HG02973 (cell line): ENCODE data around the gene PSD2.

Experiments
- ATAC-seq: cut with Tn5 transposase; IDR thresholded peaks from one replicate; pipeline ENCODE4 v1.9.1; 2021; ENCODE audit warnings: moderate library complexity; ENCODE audit not compliant: unreplicated experiment

The PSD2 gene

DNA sequence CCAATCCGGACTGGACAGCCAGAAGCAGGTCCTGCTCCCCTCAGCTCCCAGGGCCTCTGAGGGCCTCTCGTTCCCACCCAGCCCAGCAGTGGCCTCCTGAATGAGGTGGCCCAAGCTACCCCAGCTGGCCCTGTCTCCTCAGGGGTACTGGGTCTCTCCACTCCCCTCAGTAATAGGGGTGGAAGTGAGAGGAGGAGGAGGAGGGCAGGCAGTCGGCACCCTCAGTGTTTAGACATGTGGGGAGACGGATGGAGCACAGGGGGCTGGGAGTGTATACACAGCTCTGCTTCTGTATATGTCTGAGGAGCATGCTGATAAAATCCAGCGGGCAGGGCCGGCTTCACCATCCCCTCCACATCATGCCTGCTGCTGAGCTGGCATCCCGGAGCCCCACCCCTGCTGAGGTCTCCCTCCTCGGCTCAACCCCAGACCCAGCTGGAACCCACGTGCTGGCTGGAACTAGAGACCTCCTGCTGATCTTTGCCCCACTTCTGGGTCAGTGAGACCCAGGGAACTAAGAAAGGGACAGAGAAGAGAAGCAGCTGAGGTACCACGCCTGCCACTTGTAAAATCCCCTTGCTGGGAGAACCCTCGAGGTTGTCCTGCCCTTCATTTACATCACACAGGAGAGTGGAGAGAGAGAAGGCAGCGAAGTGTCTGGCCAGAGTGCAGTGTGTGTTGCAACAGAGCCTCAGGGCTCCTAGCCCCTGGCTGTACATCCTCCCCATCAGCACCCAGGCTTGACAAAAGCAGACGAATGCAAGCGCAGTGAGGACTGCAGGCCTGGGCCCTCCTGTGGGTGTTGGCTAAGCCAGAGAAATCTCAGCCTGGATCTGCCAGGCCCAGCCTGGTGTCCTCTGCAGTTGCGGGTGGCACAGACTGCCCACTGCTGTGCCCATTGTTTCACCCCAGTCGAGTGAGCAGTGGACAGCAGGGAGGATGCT is 77.5 kb downstream of the PSD2 start:
- ATAC-seq: no peak

DNA sequence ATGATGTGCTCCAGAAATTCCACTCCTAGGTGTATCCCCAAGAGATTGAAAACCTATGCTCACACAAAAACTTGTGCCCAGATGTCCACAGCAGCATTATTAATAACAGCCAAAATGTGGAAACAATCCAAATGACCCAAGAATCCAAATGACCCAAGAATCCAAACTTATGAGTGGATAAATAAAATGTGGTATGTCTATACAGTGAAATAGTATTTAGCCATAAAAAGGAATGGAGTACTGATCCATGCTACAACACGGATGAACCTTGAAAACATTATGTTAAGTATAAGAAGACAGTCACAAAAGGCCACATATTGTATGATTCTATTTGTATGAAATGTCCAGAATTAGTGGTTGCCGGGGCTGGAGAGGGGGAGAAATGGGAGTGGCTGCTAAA is 80.3 kb downstream of the PSD2 start:
- no peak for ATAC-seq

DNA sequence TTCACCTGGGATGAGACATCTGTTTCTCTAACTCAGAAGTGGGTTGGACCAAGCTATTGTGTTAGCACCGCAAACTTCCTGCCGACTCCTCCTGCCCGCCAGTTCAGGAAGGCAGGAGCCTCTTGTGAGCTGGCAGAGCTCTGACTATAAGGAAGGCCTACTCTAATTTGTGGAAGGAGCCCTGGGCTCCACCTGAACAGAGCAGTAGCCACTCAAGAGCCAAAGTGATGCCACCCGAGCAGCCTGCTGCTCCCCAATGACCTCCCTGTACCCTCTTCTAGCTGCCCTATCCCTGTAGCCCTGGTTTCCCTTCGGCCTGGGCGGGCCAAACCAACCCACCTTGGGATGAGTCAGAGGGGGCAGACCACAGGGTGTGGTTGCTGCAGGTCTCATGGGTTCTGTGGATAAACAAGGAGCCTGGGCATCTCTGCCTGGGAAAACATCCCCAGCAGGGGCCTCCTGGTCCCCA is 81.6 kb downstream of the PSD2 start:
- no peak for ATAC-seq

GRCh38 chr5:139878093-139878492 is 82.5 kb downstream of the PSD2 start:
- ATAC-seq: no peak

DNA sequence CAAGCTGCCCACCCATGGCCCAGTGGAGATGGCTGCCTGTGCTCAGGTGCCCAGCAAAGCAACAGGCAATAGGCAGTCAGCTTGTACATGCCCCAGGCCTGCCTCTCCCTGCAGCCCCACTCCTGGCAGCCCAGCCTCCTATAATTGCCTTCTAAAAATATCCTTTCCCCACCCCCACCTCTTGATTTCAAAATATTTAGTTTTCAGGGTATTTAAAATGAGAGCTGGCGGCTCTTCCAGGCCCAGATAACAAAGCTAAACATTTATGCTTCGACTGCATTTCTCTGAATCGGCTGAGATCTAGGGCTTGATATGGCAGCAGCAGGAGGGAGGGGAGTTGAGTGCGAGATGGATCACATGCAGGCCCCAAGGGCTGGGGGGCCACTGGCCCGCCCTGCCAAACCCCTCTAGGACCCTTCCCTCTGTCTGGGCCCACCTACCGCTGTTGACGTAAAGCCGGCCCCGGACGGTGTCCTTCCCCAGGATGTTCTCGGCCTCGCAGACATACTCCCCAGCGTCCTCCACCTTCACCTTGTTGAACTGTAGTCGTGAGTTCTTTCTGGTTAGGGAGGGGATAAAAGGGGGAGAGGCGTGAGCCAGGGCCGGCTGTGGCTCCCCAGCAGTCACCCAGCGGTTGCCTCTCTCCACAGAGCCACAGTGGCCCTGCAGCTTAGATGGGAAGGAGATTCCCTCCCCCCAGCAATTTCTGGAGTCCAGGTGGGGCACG is 85.0 kb downstream of the PSD2 start:
- no peak for ATAC-seq

DNA sequence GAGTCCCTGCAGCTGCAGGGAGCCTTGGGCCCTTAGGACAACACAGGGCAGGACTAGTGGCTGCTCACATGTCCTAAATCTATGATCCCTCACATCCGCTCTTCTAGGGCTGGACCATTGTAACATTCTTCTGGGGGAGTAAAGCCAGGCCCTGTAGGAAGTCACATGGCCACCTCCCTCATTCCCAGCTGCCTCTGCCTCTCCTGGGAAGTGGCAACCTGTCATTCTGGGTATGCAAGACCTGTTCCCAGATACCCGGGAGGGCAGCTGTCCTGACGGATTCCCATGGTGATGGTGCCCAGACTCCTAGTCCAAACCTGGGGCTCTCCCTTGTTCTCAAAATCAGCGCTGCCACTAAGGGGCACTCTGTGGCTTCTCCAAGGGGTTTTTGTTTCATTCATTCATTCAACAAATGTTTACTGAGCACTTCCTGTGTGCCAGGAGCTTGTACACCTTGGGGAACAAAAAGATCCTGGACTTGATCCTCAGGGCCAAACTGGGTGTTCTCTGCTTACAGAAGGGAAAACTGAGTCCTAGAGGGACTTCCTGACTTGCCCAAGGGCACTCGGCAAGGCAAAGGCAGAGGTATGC is 85.6 kb downstream of the PSD2 start:
- no peak for ATAC-seq

GRCh38 chr5:139882316-139882715 is 86.7 kb downstream of the PSD2 start:
- ATAC-seq: no peak

DNA sequence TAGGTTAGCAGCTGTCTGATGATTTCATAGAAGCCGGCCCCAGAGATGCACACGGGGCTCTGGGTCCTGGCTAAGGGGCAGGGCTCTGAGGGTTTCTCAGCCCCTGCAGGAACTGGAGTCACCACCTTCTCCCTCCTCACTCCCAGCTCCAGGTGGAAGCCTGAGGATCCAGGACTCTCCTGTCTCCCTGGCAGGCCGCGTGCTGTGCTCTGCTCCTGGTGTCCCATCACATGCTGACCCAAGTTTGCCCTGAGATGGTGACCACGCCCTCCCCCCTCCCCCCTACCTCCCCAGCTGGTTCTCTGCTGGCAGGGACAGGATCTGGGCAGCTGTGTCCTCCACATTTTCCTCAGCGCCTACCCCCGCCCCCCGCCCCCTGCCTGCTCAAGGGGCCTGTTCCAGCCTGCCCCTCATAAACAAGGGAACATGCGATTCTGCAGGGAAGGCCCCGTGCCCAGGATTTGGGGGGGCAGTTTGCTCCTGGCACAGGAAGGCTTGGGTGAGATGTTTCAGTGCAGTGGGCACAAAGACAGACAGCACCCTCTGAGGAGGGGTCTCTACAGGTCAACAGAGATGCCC is 87.4 kb downstream of the PSD2 start:
- no peak for ATAC-seq

GRCh38 chr5:139884144-139884543 is 88.5 kb downstream of the PSD2 start:
- ATAC-seq: no peak

- ATAC-seq: no peak
Measured at GRCh38 chr5:139884734-139885133, 89.1 kb downstream of the PSD2 start.

GRCh38 chr5:139885172-139885856 is 89.7 kb downstream of the PSD2 start:
- ATAC-seq: no peak

GRCh38 chr5:139885857-139886208 is 90.2 kb downstream of the PSD2 start:
- ATAC-seq: no peak

DNA sequence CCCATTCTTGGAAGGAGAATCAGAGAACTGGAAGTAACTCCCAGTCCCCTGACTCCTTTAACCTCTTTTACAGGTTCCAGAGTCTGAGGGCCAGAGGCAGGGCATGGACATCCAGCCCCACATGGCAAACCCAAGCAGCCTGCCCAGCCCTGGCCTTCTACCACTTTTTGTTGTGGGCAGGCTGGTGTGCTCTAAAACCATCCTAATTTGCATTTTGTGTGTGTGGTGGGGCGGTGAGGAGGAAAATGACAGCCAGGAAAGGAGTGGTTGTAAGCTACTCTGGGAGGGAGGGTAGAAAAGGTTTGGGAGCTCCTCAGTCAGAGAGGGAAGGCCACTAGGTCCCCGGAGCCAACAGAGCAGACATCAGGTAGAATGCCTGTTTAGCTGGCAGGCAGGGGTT is 90.6 kb downstream of the PSD2 start:
- no peak for ATAC-seq

- ATAC-seq: no peak
Measured at GRCh38 chr5:139888370-139888769, 92.8 kb downstream of the PSD2 start.

DNA sequence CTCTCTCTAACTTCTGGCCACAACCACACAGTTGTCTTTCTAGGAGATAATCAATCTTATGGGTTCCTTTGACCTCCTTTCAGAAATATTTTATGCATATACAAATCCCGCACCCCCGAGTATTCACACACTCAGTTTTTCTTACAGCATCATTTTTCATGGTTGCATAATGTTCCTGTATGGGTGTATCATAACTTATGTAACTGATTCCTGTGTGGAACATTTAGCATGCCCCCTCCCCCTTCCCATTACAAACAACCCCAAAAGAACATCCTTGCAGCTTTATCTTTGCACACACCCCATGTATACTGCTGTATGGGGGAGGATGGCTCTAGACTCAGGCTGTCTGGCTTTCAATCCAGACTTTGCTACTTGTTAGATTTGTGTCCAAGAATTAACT is 93.8 kb downstream of the PSD2 start:
- ATAC-seq: no peak

- ATAC-seq: no peak
Measured at GRCh38 chr5:139893873-139894272, 98.3 kb downstream of the PSD2 start.
